HPDE6-E6E7 (cell line): ENCODE results near the gene ARL3.

ENCODE experiments used
- DNase-seq: peaks from one replicate; pipeline ENCODE4 v3.0.0; 2011; ENCODE audit warnings: missing footprints; ENCODE audit errors: extremely low spot score

The ARL3 gene

DNA sequence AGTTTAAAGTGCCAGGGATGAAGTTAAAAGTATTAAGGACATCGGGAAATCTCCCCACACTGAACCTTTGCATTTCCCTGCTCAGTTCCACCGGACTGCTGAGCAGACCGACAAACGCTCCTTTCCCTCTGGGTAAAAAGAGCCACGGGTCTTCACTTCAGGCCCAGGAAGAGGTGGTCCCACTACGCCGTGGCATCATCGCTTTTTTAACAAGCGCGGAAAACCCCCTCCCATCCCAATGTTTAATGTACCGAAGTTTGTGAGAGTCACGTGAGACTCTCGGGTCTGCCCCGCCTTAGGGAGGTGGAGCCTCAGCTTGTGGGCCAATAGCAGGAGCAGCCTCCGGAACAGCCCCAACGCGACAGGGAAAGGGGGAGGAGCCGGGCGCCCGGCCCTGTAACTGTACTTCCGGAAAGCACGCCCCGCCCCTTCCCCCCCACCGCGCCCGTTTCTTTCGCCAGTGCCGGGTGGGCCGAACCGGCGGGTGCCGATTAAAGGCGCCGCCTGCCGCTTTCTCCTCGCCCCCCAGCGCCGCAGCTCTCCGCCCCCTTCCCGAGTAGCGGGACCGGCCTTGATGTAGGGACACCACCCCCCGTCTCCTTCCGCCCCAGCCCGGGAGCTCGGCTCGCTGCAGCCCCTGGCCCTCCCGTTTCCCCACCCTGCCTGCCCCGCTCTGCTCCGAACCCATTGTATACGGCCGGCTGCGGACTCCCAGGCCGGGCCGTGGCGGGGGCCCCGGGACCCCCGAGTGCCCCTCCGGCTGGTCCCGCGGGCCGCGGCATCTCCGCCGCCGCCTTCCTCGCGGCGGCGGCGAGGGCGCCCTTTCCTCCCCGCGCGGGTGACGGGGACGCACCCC, 72.1 kb downstream of the ARL3 start:
- peak; percentile 89 for DNase-seq

DNA sequence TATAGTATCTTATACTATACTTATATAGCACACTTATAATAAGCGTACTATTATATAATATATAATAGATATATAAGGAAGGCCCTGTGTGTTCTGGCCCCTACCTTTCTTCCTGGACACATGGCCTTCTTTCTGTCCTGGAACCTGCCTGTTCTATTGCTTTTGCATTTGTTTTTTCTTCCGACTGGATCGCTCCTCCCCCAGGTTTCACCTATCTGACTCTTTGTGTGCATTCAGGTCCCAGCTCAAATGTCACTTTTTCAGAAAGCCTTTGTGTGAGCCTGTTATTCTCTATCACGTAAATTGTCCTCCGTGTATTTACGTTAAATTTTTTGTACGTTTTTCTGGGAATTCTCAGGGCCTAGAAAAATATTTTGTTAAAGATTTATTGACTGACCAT, 72.8 kb downstream of the ARL3 start:
- DNase-seq: no peak

DNA sequence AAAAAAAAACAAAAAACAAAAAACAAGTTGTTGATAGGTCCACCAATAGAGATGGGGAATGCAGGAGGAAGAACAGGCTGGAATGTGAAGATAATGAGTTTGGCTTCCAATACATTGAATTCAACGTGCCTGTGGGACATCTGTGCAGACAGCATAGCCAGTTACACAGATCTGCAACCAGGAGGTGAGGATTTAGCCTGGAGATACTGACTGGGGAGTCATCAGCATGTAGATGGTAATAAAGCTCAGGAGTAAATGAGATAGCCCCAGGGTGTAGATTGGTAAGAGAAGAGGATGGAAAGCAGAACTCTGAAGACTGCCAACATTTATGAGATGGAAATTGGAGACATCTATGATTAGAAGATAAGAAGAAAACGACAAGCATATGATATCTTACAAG, 74.7 kb downstream of the ARL3 start:
- no peak for DNase-seq

DNA sequence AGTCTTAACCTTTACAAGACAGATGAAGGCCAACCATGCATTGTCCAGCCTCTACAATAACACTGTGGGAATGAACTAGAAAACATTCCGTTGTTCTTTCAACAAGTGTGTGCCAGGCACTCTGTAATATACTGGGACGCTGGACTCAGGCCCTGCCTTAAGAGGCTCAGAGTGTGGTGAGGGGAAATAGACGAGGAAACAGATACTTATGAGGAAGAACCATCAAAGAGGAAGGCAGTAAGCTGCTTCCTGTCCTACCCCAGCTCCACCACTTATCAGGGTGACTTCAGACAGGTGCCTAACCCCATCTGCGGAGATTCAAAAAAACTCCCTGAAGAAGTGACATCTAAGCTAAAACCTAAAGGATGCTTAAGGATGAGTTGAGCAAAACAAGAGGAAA, 78.8 kb downstream of the ARL3 start:
- DNase-seq: no peak

DNA sequence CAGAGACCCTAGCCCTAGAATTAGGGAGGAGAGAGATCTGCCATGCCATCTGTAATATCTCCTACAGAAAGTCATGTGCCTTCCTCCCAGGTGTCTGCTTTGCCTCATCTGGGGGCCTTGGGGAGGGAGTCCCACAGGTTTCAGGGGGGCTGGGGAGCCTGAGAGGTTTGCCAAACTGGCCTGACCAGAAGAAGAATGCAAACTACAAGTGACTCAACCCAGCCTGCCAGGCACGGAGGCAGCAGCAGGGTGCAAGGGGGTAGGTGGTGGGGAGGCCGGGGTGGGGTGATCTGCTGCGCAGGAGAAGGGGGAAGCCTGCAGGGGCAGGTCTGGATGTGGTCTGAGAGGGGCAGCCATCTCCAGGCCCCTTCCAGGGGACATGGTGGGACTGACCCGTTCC, 79.5 kb downstream of the ARL3 start:
- no peak for DNase-seq

DNA sequence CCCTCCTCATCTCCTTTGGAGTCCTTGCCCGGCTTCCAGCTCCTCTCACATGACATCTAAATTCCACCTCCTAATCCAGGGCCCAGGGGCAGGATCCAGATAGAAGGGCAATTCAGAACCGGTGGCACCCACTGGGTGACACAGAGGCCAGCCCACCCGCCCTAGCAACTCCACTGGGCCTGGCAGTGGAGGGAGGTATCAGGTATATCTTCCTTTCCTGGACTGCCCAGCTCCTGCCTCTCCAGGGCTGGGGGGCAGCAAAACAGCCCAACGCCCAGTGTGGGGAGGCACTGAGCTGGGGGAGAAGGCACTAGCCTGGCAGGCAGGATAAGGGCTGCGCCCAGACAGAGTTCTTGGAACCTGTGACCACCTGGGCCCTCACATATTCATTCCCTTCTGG, 80.3 kb downstream of the ARL3 start:
- no peak for DNase-seq

DNA sequence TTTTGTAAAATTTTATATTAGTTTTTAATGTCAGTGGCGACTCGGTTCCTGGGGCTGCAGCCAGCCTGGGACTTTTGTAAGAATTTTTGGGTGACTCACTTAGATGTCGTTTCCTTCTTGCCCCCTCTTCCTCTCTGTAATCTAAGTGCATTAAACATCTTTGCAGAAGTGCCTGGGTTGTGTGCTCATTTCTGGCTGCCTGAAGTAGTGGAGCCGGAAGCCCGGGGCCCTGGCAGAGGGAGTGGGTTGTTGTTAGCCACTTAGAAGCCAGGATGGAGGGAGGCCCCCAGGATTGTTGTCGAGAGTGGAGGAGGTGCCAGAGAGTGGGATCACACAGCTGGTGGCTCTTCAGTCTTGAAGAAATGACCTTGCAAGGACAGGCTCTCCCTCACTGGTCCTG, 80.9 kb downstream of the ARL3 start:
- DNase-seq: no peak

DNA sequence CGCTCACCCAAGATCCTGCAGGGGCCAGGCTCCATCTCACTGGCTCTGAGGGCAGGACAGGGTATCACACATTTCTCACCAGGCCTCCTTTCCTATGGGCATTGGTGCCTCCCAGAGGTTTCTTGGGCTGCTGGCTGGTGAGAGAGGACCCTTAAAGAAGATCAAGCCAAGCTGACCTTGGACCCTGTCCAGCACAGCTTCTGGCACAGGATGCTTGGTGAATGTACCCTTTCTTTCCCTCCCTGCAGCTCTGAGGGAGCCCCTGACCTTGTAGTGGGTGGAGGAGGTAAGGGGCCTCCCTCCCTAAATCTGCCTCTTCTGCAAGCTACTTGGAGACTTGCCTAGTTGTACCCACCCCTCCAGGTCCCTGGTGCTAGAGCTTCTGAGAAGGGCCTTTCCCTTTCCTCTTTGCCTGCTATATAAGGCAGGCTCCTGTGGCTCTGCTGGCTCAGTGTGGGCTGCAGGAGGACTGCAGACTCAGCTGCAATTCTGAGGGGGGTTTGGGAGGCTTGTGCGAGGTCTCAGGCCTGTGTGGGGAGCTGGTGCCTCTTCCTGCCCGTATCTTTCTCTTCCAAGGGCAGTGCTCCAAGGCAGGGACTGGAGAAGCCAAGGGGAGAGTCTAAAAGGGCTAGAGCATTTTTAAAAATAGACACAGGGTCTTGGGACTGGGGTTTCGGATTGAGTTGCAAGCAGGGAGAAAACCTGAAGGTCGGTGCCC, 81.6 kb downstream of the ARL3 start:
- DNase-seq: no peak

DNA sequence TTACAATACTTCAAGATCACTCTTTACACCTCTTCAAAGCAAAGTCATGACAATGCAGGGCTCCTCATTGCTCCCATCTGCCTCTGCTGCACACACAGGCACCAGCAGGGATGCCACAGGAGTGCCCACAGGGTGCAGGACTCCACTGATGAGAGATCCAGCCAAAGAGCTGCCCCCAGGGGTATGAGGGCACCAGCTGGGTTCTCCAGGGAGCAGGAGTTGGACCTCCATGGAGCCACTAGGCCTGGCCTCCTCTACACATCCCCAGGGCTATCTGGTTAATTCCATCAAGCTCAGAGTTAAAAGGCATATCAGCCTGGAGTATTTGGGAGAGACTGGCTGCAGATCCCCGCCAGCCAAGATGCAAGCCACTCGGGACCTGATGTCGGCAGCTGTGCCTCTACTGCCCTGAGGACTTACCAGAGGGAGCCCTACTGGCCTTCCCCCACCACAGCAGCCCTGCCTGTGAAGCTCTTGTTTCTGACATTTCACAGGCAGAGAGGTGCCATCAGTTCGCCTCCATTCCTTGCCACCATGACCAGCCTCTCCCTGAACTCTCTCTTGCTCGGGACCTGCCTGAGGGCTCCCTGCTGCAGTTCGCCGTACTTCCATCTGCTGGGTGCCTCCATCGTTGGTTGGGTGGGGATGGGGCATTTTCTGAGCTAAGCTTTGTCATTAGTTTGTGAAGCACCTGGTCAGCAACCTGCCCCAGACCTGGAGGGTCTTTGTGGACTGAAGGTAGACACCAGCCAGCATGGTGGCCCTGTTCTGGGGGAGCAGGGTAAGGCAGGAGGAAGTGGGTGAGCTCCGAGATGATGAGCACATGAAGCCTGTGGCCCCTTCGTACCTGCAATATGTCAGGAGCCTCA, 82.4 kb downstream of the ARL3 start:
- no peak for DNase-seq

DNA sequence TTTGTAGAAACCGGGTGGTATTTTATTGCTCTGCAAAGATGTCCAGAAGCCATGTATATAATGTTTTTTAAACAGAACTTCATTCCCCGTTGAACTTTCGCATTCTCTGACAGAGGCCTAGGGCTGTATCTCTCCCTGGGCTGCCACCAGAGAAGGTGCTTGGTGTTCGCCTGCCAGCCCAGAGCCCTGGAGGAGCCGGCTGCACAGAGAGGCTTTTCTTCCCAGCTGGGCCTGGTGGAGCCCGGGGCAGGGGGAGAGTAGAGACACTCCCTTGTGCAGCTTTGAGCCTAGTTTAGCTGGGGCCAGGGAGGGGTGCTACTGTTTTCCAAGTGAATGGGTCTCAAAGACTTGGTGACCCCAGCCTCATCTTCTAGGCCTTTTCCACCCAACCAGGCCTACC, 83.5 kb downstream of the ARL3 start:
- no peak for DNase-seq

DNA sequence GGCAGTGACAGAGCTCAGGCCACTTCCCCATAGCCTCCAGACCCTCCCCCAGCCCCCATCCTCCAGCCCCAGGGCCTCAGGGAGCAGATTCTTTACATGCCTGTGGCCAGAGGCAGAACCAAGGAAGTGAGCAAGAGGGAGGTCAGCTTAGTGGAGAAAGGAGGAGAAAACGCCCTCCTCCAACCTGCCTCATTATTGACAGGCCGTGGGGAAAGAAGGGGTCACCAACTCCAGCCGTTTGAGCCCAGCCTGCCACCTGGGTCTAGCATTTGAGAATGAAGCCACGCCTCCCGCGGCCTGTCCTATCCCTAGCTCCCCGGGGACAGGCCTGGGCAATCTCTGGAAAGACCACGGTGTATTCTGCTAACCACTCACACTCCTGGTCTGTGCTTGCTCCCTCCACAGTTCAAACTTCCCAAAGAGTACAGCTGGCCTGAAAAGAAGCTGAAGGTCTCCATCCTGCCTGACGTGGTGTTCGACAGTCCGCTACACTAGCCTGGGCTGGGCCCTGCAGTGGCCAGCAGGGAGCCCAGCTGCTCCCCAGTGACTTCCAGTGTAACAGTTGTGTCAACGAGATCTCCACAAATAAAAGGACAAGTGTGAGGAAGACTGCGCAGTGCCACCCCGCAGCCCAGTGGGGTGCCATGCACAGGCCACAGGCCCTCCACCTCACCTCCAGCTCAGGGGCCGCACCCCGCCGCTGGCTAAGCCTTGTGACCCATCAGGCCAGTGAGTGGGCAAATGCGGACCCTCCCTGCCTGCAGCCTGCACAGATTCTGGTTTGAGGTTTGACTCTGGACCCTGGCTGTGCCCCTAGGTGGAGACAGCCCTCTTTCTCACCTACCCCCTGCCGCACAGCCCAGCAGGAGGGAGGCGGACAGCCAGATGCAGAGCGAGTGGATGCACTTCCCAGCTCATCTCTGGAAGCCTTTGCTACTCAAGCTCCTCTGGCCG, 84.3 kb downstream of the ARL3 start:
- peak; percentile 54 for DNase-seq

DNA sequence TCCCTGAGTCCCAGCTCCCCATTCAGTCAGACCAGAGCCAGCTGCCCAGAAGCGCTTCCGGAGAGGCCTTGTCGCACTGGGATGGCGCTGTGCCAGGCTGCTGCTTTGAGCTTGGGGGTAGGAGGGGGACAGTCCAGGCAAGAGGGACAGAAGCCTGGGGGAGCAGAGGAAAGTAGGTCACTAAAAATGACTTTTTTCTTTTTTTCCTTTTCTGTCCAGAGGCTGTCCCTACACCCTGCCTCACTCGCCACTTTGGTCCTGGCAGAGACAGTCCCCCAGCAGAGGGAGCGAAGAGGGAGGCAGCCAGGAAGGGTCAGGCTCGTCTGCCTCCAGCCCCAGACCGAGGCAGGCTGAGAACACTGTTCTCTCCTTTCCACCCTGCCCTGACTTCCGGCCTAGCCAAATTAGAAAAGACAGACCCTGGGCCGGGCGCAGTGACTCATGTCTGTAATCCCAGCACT, 85.7 kb downstream of the ARL3 start:
- DNase-seq: no peak

DNA sequence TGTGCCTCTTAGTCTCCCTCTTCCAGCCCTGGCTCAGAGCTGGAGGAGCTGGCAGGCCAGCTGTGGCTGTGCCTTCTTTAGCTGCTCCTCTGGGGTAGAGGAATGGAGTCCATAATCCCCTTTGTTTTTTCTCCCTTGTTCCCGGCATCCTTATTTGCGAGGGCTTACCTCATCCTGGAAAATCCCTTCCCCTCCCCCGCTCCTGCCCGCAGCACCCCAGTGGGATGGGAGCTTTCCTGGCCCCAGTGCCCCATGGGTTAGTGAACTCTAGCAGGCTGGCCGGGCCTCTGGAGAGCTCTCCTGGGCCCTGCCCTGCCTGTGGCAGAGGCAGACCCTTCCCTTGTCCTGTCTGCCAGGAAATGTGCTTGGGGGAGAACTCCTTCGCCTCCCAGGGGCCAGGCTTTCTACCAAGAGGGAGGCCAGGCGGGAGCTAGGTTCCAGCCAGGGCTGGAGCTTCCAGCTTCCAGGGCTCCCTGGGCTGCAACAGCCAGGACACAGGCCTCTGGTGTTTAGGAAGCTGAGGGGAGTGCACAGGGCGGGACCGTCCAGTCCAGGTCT, 86.4 kb downstream of the ARL3 start:
- DNase-seq: no peak

DNA sequence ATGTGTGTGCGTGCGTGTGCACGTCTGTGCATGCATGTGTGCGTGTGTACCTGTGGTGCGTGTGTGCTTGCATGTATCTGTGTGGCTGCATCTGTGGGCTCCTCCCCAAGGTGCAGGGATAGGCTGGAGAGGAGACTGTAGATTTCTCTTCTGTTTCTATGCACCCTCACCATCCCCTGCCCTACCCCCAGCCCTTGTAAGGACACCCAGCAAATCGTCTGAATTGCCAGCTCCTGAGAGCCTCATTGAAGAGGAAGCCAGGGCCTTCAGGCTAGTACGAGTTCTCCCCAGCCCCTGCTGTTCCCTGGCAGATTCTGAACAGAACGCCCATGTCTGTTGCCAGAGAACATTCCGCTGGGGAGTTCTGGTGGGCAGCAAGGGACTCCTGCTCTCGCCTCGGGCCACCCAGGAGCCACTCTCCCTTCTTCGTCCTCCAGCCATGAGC, 86.9 kb downstream of the ARL3 start:
- DNase-seq: no peak

DNA sequence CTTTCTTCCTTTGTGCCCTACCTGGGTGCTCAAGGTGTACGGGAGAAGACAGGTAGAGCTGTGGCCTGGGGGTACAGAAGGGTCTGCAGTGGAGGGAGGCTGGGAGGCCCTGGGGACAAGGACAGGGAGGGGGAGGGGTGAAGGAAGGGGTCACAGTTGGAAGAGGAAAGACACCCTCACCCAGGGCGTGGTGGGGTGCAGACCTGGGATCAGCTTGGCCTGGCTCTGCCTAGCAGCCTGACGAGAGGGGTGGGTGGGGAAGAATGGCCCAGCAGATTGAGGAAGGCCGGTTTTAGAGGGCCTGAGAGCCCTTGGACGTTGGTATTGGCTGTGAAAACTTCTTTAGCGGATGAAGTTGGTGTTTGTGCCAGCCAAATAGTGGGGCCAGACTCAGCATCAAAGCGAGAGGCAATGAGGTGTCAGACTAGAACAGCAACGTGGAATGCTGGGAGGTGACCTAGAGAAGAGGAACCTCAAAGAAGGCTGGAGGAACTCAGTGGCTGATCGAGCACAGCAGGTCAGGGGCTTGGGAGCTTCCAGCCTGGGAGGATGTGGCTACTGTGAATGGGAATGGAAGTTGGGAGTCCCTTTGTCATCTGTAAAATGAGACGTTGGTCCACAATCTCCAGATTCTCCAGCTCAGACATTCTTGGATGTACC, 88.0 kb downstream of the ARL3 start:
- no peak for DNase-seq

DNA sequence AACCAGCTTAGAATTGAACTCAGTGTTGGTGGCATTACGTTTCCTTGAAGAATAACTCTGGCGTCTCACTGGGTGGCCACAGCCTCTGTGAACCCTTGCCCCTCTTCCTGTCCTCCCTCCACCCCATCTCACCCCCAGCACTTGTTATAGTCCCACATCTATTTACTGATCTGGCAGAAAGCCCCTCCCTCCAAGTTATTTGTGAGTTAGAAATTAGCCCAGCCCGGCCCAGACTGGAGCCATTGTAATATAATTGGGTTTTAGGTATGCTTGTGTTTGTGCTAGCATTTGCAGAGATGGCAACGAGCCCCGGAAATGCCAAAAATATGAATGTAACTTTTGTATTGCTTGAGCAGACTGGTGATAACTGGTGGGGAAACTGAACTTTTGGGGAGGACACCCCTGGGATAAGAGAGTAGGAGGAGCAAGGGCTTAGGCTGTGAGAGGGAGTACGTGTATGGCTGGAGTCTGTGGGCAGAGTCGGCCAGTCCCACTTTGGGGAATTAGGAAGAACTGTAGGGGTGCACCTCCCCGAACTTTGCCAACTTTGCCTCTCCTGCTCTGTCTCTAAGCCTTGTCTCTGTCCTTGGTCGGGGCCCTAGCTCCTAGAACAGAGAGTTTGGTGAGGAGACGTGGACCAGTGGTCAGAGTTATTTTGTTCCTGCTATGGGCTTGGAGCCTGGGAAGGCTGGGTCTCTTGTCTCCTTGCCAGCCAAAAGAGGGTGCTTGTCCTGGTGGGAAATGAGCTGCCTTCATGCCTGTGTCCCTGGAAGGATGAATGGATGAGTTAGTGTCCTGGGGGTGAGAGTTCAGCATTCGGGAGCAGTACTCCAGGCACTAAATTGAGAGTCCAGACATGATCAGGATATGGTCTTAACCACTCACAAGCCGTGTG, 89.2 kb downstream of the ARL3 start:
- DNase-seq: no peak

DNA sequence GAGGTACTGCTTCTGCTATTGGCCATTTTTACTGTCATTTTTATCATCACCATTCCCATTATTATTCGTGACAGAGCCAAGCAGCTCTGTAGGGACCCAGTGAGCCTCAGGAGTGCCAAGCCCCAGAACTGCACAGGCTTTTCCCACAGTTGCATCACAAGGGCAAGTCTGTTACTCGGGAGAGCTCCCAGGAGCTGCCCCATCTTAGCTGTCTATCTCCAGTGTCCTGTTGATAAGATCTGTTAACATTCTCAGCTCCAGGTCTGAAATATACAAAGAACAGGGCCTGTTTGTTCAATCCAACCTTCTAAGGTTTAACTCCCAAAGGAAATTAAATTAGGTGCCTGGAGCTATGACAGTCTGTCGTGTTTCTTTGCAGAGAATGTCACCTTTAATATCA, 90.1 kb downstream of the ARL3 start:
- no peak for DNase-seq
